GM21381 (cell line): Measurements from ENCODE around the gene STRADA.

Source experiments
- ATAC-seq: cut with Tn5 transposase; IDR thresholded peaks from one replicate; pipeline ENCODE4 v1.9.1; 2021; ENCODE audit warnings: mild to moderate bottlenecking, moderate library complexity; ENCODE audit not compliant: unreplicated experiment

Gene STRADA

GRCh38 chr17:63686138-63686685 is 55.4 kb downstream of the STRADA start:
- ATAC-seq = no peak

DNA sequence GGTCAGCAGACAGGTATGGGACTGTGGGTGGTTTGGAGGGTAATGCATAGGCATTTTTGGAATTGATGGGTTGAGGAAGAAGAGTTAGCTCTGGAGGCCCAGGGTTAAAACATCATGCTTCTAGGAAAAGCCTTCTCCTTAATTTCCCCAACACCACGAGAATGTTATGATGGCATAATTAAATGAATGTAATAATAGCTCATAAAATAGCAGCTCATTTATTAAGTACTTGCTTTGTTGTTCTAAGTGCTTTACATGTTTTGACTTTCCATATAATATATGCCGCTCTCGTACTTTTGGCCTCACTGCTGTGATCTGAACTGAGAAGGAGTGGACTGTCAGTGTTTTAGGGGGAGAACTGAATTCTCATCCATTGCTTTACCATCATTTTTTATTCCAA is 56.0 kb downstream of the STRADA start:
- no peak for ATAC-seq

DNA sequence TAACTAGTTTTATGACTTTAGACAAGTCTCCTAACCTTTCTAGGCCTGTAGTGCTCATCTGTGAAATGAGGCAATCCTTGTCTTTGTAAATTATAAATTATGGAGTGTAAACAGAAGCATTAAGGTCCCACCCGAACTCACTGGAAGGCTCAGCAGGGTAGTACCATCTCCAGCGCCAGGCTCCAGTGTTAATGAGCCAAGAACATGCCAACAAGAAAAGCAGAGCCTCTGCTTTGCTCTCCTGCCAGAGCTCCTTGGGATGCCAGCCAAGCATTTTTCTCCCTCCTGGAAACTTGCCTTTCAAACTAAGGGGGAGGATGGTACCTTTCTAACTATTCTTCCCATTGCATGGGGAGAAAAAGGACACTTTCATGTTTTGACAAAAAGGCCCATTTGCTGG is 56.6 kb downstream of the STRADA start:
- no peak for ATAC-seq

GRCh38 chr17:63682981-63683380 is 58.6 kb downstream of the STRADA start:
- ATAC-seq = no peak

DNA sequence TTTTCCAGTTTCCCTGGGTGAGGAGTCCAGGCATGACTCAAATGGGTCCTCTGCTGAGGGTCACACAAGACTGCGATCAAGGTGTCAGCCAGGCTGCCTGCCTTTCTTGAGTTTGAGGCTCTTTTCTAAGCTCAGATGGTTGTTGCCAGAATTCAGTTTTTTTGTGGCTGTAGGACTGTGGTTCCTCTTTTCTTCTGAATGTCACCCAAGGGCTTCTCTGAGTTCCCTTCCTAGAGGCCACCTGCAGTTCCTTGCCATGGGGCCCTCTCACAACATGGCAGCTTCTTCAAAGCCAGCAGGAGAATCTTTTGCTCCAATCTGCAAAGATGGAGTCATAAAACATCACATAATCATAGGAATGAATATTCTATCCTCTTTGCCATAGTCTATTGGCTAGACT is 59.2 kb downstream of the STRADA start:
- no peak for ATAC-seq

DNA sequence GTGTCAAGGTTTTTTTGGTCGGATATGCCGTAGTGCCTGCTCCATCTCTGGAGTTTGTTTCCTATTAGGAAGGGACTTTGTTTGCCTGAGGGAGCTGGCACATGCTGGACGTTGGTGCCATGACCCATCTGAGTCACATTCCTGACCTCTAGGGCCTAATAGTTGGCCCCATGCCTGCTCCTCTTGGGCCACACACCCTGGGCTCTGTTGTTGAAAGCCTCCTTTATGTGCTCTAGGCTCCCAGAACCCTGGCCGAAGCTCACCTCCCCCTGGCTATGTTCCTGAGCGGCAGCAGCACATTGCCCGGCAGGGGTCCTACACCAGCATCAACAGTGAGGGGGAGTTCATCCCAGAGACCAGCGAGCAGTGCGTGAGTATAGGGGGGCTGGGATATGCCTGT is 60.1 kb downstream of the STRADA start:
- ATAC-seq = no peak

GRCh38 chr17:63680700-63681099 is 60.9 kb downstream of the STRADA start:
- no peak for ATAC-seq

GRCh38 chr17:63679214-63679613 is 62.4 kb downstream of the STRADA start:
- no peak for ATAC-seq

DNA sequence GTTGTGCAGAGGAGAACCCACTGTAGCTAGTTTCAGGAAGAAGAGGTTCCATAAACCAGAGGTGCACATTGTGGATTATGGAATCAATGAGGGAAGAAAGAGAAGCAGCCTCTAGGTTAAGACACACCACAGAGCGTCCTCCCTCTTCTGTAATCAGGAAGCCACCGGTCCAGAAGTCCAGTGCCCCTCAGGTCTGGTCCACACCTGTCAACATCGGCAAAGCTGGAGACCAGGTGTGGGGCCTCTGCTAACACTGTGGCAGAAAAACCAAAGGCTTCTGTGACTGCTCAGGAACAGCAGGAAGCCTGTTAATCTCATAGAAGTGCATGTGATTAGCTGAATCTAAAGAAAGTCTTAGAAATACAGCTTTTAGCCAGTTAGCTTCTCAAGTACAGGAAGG is 65.0 kb downstream of the STRADA start:
- no peak for ATAC-seq

DNA sequence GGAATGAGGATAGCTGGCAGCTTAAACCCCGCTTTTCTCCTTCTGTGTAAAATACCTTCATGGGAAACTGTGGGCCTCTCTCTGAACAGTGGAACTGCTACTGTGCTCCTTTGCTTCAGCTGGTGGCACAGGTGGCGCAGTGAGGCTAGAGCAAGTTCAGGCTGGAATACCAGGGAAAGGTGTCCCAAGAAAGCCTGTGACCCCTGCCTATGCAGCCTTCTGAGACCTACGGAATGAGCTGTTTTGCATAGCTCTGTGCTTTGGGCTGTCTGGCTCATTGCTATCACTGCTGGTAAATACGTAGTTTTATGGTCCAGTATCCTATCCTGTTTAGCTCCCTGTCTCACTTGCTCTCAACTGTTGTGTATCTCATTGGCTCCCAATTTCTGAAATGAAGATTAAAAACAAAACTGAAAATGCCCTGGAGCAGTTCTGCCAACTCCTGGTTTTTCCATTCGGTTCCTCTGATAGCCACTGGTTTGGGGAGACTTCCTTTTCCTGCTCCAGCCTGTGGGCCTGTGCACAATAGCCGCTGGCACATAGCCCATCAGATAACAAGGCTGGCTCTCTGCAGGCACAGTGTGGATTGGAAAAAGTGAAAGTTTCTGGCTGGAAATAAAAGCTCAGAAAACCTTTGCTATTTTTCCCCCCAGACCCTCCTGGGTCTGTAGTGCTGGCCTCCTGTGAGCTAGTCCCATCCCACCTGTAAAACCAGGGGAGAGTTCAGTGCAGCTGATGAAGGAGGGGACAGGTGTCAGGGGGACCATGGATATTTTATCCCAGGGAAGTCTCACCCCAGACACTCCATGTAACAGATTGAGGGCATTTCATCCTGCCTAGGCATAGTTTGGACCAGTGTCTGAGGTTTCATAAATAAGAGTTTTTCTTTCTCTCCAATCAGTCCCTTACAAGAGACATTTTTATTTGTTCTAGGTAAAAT is 65.7 kb downstream of the STRADA start:
- ATAC-seq = no peak

DNA sequence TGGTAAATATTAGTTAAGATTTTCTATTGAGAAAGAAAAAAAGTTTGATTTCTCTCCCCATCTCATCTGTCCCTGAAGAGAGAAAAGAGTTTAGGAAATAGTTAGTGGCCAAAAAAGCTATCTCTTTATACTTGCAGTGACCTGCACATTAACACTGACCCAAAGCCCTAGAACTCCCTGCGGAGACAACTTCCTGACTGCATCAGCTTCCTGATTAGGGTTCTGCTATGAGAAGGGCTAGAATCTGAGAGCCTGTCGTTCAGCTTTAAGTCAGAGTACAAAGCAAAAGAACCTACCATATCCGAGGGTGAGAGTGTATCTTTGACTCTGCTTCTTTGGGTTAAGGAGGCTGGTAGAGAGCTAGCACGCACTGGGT is 66.4 kb downstream of the STRADA start:
- ATAC-seq = no peak

- ATAC-seq = no peak
These were observed 68.7 kb downstream of the STRADA start for GRCh38 chr17:63672856-63673255.

GRCh38 chr17:63665527-63666214 is 75.9 kb downstream of the STRADA start:
- ATAC-seq = no peak

- no peak for ATAC-seq
These were observed 81.7 kb downstream of the STRADA start for GRCh38 chr17:63659850-63660249.

GRCh38 chr17:63658366-63658765 is 83.2 kb downstream of the STRADA start:
- ATAC-seq = no peak

- ATAC-seq = no peak
These were observed 83.8 kb downstream of the STRADA start for GRCh38 chr17:63657786-63658185.

DNA sequence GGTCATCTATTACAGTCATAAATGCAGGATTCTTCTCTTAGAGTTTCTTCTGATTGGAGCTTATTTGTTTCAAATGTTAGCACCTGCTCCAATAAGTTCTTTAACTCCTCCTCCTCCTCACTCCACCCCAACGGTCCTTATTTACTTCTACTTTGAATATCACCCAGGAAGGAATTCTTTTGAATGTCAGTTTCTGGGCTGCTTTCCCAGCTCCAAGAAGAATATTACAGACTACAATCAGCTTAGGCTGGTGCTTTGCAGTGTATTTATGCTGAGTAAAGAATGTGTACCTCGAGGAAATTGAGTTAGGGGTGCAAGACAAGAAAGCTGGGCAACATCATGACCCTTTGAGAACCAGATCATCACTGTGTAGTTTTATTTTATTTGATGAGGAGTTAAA is 88.5 kb downstream of the STRADA start:
- ATAC-seq = no peak
